ENCODE data around the gene HMCES. TPM values are rescaled to one million over a fixed set of nuclear protein-coding genes. Genes with fewer than 3 reads are reported as not detected.

The HMCES gene
- total and polyA plus RNA-seq, 2 of the 13 experiments (the other 11 are each of a cell fraction or from before 2014, with no cell fraction given), result 16.1 to 37.5 TPM

DNA sequence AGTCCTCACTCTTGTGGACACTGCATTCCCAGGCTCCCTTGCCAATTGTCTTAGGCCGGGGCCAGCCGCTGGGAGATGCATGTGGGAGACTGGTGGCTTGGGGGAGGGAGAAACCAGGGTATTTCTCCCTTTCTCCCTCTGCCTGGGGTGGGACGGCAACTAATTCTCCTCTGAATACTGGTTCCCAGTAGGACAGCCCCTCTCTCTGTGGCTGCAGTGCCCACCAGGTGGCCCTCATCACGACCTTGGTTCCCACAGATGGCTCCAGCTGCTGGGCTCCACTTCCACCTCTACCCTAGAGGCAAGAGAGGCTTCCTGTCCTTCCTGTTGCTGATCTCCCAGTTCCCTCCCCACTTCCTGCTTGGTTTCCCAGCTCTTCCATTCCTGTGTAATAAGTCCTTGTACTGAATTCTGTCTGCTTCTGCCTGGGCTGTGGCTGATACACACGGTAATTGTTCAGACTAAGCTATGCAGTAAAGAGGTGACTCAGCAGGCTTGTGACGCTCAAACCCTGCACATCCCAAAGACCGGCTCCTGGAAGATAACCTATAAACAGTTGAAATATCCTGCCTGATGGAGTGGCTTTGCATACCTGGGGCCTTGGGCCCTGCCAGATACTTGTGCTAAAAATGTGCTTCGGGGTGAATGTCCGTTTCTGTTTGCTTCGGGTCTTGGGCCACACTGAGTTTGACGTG lies 49.6 kb upstream of the HMCES start (continued):
- TF ChIP-seq, protein P1, sequence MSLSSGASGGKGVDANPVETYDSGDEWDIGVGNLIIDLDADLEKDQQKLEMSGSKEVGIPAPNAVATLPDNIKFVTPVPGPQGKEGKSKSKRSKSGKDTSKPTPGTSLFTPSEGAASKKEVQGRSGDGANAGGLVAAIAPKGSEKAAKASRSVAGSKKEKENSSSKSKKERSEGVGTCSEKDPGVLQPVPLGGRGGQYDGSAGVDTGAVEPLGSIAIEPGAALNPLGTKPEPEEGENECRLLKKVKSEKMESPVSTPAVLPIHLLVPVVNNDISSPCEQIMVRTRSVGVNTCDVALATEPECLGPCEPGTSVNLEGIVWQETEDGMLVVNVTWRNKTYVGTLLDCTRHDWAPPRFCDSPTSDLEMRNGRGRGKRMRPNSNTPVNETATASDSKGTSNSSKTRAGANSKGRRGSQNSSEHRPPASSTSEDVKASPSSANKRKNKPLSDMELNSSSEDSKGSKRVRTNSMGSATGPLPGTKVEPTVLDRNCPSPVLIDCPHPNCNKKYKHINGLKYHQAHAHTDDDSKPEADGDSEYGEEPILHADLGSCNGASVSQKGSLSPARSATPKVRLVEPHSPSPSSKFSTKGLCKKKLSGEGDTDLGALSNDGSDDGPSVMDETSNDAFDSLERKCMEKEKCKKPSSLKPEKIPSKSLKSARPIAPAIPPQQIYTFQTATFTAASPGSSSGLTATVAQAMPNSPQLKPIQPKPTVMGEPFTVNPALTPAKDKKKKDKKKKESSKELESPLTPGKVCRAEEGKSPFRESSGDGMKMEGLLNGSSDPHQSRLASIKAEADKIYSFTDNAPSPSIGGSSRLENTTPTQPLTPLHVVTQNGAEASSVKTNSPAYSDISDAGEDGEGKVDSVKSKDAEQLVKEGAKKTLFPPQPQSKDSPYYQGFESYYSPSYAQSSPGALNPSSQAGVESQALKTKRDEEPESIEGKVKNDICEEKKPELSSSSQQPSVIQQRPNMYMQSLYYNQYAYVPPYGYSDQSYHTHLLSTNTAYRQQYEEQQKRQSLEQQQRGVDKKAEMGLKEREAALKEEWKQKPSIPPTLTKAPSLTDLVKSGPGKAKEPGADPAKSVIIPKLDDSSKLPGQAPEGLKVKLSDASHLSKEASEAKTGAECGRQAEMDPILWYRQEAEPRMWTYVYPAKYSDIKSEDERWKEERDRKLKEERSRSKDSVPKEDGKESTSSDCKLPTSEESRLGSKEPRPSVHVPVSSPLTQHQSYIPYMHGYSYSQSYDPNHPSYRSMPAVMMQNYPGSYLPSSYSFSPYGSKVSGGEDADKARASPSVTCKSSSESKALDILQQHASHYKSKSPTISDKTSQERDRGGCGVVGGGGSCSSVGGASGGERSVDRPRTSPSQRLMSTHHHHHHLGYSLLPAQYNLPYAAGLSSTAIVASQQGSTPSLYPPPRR (CRISPR knock-in tag; IDR thresholded peaks at IDR 0.05; ENCODE audit: borderline replicate concordance), result no peak
- TF ChIP-seq ZBTB3 (CRISPR knock-in tag; IDR thresholded peaks at IDR 0.05; ENCODE audit: borderline replicate concordance, low read depth) (no peak), MYC (CRISPR knock-in tag; IDR thresholded peaks at IDR 0.05; ENCODE audit: borderline replicate concordance) (no peak), KLF16 (CRISPR knock-in tag; IDR thresholded peaks at IDR 0.05) (no peak), SMYD3 (CRISPR knock-in tag; IDR thresholded peaks at IDR 0.05) (no peak), CAMTA2 (CRISPR knock-in tag; IDR thresholded peaks at IDR 0.05; ENCODE audit: borderline replicate concordance) (no peak), ZNF350 (CRISPR knock-in tag; IDR thresholded peaks at IDR 0.05; ENCODE audit: borderline replicate concordance, low read depth) (no peak), NFIB (CRISPR knock-in tag; IDR thresholded peaks at IDR 0.05; ENCODE audit: borderline replicate concordance) (no peak), IRF2 (CRISPR knock-in tag; IDR thresholded peaks at IDR 0.05) (no peak), GABPA (IDR thresholded peaks at IDR 0.05; ENCODE audit: low read depth, low read length) (peak; percentile 54), GABPA (CRISPR knock-in tag; IDR thresholded peaks at IDR 0.05; ENCODE audit: low read depth) (peak; percentile 84), HNRNPL (IDR thresholded peaks at IDR 0.05; ENCODE audit: low read depth, low read length) (no peak), PITX1 (CRISPR knock-in tag; IDR thresholded peaks at IDR 0.05) (0 out of 2 replicates have a peak, but pooled peaks have one; percentile 15), ZNF724P (CRISPR knock-in tag; IDR thresholded peaks at IDR 0.05; ENCODE audit: borderline replicate concordance) (no peak)
- TF ChIP-seq, protein P2, sequence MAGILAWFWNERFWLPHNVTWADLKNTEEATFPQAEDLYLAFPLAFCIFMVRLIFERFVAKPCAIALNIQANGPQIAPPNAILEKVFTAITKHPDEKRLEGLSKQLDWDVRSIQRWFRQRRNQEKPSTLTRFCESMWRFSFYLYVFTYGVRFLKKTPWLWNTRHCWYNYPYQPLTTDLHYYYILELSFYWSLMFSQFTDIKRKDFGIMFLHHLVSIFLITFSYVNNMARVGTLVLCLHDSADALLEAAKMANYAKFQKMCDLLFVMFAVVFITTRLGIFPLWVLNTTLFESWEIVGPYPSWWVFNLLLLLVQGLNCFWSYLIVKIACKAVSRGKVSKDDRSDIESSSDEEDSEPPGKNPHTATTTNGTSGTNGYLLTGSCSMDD (CRISPR knock-in tag; IDR thresholded peaks at IDR 0.05), result no peak
- TF ChIP-seq, protein P3, sequence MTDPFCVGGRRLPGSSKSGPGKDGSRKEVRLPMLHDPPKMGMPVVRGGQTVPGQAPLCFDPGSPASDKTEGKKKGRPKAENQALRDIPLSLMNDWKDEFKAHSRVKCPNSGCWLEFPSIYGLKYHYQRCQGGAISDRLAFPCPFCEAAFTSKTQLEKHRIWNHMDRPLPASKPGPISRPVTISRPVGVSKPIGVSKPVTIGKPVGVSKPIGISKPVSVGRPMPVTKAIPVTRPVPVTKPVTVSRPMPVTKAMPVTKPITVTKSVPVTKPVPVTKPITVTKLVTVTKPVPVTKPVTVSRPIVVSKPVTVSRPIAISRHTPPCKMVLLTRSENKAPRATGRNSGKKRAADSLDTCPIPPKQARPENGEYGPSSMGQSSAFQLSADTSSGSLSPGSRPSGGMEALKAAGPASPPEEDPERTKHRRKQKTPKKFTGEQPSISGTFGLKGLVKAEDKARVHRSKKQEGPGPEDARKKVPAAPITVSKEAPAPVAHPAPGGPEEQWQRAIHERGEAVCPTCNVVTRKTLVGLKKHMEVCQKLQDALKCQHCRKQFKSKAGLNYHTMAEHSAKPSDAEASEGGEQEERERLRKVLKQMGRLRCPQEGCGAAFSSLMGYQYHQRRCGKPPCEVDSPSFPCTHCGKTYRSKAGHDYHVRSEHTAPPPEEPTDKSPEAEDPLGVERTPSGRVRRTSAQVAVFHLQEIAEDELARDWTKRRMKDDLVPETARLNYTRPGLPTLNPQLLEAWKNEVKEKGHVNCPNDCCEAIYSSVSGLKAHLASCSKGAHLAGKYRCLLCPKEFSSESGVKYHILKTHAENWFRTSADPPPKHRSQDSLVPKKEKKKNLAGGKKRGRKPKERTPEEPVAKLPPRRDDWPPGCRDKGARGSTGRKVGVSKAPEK (CRISPR knock-in tag; IDR thresholded peaks at IDR 0.05; ENCODE audit: borderline replicate concordance), result 0 out of 2 replicates have a peak, but pooled peaks have one; percentile 39
- TF ChIP-seq, protein P4, sequence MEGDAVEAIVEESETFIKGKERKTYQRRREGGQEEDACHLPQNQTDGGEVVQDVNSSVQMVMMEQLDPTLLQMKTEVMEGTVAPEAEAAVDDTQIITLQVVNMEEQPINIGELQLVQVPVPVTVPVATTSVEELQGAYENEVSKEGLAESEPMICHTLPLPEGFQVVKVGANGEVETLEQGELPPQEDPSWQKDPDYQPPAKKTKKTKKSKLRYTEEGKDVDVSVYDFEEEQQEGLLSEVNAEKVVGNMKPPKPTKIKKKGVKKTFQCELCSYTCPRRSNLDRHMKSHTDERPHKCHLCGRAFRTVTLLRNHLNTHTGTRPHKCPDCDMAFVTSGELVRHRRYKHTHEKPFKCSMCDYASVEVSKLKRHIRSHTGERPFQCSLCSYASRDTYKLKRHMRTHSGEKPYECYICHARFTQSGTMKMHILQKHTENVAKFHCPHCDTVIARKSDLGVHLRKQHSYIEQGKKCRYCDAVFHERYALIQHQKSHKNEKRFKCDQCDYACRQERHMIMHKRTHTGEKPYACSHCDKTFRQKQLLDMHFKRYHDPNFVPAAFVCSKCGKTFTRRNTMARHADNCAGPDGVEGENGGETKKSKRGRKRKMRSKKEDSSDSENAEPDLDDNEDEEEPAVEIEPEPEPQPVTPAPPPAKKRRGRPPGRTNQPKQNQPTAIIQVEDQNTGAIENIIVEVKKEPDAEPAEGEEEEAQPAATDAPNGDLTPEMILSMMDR (CRISPR knock-in tag; IDR thresholded peaks at IDR 0.05), result peak; percentile 56
